SU-DHL-6 (cell line): ENCODE data around the gene FBXO24.

Experiments used
- CTCF ChIP-seq: fragments of 200-600 bp; sonication (generic); IDR thresholded peaks from one replicate; pipeline ENCODE4 v1.5.1; 2017; ENCODE audit warnings: antibody characterized with exemption, mild to moderate bottlenecking, low read length, moderate library complexity; ENCODE audit not compliant: insufficient read depth, poor library complexity, severe bottlenecking
- EZH2phosphoT487 ChIP-seq: fragments of 200-600 bp; sonication (generic), shearing (Covaris generic); conservative IDR thresholded peaks from 2 replicates; pipeline ENCODE4 v1.6.1; 2018; ENCODE audit warnings: mild to moderate bottlenecking, antibody characterized with exemption, low read length, moderate library complexity, mixed read lengths

GRCh38 chr7:100555701-100556100, 30.4 kb upstream of the FBXO24 start:
- TF ChIP-seq CTCF: no peak
- no peak for TF ChIP-seq EZH2phosphoT487
